ENCODE results near the gene TESK2. TPM values are rescaled to one million over a fixed set of nuclear protein-coding genes. Genes with fewer than 3 reads are reported as not detected.
"Not testable (repeated sequence)": the region's sequence is repeated elsewhere in the genome, so short reads cannot be mapped to it uniquely, and the experiment has no call there.

TESK2 gene
- total RNA-seq, 6 experiments from 2014 or later, result 2.7 to 5.5 (median 4.3) TPM

- intact Hi-C loops (cut with DNase I), result no loop called here
- TF ChIP-seq POLR2A (IDR thresholded peaks at IDR 0.05) (no peak), CTCF (IDR thresholded peaks at IDR 0.05) (no peak)
- Histone ChIP-seq H3K27me3 (no peaks in the 10 kb centered on the region), H3K4me1 (peaks cover 0 to 7% (median 0%) of the 10 kb centered on the region in 4 donors), H3K27ac (no peak overlapping the region), H3K36me3 (no peaks in the 10 kb centered on the region), H3K4me3 (no peak overlapping the region), H3K9me3 (no peaks in the 10 kb centered on the region)
- ATAC-seq (no peak), DNase-seq (no peak)
Observed at GRCh38 chr1:45370575-45370974, 120.4 kb downstream of the TESK2 start.

- ATAC-seq, result no peak
- H3K36me3 ChIP-seq, result no peaks in the 10 kb centered on the region
- no peak for DNase-seq
- 88% methylated on average over 5 of the region's 6 CpGs for WGBS (ENCODE audit: insufficient coverage, low coverage, low lambda C conversion rate, missing lambda C conversion rate)
- H3K27me3 ChIP-seq, result no peaks in the 10 kb centered on the region
- no peak overlapping the region for H3K27ac ChIP-seq
- intact Hi-C loops (cut with DNase I), result no loop called here
- peaks cover 0 to 17% (median 4%) of the 10 kb centered on the region in 4 donors for H3K4me1 ChIP-seq
- H3K9me3 ChIP-seq, result no peaks in the 10 kb centered on the region
- no peak overlapping the region for H3K4me3 ChIP-seq
- no peak for TF ChIP-seq POLR2A (IDR thresholded peaks at IDR 0.05)
- no peak for TF ChIP-seq CTCF (IDR thresholded peaks at IDR 0.05)
Observed at GRCh38 chr1:45365051-45365450, 125.9 kb downstream of the TESK2 start.

GRCh38 chr1:45364294-45364693 is 126.7 kb downstream of the TESK2 start:
- TF ChIP-seq CTCF (IDR thresholded peaks at IDR 0.05) (no peak), POLR2A (IDR thresholded peaks at IDR 0.05) (no peak)
- H3K36me3 ChIP-seq, result no peaks in the 10 kb centered on the region
- H3K4me3 ChIP-seq, result no peak overlapping the region
- no peaks in the 10 kb centered on the region for H3K27me3 ChIP-seq
- peaks cover 0 to 22% (median 8%) of the 10 kb centered on the region in 4 donors for H3K4me1 ChIP-seq
- intact Hi-C loops (cut with DNase I), result no loop called here
- DNase-seq (no peak), ATAC-seq (no peak)
- 77% methylated on average over 2 of the region's 2 CpGs for WGBS (ENCODE audit: insufficient coverage, low coverage, low lambda C conversion rate, missing lambda C conversion rate)
- H3K27ac ChIP-seq, result no peak overlapping the region
- H3K9me3 ChIP-seq, result no peaks in the 10 kb centered on the region

- DNase-seq; H3K27me3 ChIP-seq; H3K36me3 ChIP-seq; H3K9me3 ChIP-seq; intact Hi-C loops (cut with DNase I): not testable (repeated sequence)
- peak; percentile 90 to 96 (median 93) for ATAC-seq
- peaks cover 0 to 22% (median 8%) of the 10 kb centered on the region in 4 donors for H3K4me1 ChIP-seq
- peak overlapping the region; percentile 48 to 67 (median 59) for H3K27ac ChIP-seq
- WGBS (ENCODE audit: insufficient coverage, low coverage, low lambda C conversion rate, missing lambda C conversion rate), result 16% methylated on average over 7 of the region's 7 CpGs
- TF ChIP-seq CTCF (IDR thresholded peaks at IDR 0.05) (peak in 2 of 4 donors; percentile 9 to 33), POLR2A (IDR thresholded peaks at IDR 0.05) (peak; percentile 49)
- peak overlapping the region; percentile 1 to 31 (median 18) for H3K4me3 ChIP-seq
Observed at GRCh38 chr1:45360981-45361380, 130.0 kb downstream of the TESK2 start.

All from right lobe of liver (tissue), 6 donors.